Retina (tissue), 1 donor: ENCODE measurements around the gene NEO1.

Source experiments
- DNase-seq: peaks from one replicate; pipeline ENCODE4 v3.0.0-alpha.2; 2016

NEO1 gene

DNA sequence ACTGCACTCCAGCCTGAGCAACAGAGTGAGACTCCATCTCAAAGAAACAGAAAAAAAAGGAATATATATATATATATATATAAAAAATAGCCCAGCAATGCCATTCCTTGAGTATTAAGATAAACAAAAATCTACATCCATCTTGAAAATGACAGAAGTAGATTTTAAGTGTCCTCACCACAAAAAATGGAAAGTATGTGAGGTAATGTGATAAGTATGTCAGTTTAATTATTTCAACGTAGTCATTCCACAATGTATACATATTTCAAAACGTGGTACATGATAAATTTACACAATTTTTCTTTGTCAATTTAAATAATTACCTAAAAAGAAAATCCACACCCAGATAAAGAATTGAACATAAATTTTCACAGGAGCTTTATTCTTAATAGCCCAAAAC is 261.6 kb downstream of the NEO1 start:
- DNase-seq = no peak

DNA sequence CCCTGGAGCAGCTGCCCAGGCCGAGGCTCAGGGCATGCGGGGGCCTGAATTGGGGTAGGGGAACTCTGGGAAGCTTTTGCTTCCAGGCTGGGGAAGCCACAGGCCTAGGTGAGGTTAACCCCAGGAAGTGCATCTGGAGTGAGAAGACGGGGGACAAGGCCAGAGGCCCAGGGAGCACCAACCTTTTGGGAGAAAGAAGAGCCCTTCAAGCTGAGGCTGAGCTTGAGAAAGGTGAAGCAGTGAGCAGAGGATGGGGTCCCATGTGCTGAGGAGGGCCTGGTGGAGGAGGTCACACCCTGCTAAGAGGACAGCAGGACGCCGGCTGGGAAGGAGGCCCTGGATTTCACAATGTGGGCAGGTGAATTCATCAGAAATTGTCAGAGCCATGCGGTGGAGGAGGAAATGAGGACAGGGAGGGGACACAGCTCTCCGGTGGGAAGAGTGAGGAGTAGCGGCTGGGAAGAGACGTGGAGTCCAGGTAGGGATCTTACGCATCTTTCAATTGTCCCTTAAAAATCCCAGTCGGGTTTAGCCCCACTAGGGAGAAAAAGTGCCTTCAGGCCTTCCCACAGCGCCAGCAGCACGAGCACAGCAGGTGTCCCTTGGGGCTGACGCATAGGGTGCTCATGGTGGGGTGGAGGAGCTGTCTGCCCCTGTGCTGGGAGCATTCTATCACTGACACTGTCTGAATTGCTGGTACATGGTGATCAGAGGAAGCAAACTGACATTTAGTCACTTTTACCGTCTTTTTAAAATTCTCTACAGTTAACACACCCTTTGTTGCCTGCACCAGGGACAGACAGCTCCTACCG is 265.6 kb downstream of the NEO1 start:
- peak; percentile 35 for DNase-seq

DNA sequence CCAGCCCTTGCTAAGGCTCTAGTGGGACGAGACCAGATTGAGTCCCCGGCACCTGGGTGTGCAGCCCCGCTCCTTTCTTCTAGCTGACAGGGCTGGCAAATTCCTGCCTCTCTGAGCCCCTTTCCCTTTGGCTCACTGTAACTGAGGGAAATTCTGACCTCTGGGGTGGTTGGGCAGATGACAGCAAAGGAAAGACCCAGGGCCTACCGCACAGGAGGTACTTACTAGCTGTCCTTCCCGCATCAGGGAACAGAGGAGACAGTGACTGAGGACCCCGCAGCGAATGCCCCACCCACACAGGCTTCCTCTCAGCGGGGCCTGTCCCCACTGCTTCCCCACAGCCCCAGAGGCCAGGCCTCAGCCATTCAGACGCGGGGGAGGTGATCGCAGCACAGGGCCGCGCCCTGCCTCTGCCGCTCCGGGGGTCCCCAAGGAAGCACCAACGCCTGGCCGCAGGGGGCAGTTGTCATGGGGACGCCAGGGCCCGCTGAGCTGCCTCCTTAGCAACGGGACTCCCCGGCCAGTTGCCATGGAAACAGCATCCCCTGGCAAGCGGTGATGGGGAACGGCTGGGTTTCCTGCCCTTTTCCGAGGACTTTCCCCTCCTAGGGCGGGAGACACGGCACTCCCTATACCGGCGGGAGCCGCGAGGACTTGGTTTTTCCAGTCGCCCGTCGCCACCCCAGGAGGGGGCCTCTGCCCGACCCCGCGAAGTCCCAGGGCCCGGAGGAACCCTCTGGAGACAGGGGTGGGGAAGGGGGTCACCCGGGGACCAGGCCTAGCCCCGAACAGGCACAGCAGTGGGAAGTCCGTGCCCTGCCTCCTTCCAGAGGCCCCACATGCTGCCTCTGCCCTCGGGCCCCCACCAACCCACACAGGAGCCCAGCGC is 266.4 kb downstream of the NEO1 start:
- DNase-seq = peak; percentile 85

DNA sequence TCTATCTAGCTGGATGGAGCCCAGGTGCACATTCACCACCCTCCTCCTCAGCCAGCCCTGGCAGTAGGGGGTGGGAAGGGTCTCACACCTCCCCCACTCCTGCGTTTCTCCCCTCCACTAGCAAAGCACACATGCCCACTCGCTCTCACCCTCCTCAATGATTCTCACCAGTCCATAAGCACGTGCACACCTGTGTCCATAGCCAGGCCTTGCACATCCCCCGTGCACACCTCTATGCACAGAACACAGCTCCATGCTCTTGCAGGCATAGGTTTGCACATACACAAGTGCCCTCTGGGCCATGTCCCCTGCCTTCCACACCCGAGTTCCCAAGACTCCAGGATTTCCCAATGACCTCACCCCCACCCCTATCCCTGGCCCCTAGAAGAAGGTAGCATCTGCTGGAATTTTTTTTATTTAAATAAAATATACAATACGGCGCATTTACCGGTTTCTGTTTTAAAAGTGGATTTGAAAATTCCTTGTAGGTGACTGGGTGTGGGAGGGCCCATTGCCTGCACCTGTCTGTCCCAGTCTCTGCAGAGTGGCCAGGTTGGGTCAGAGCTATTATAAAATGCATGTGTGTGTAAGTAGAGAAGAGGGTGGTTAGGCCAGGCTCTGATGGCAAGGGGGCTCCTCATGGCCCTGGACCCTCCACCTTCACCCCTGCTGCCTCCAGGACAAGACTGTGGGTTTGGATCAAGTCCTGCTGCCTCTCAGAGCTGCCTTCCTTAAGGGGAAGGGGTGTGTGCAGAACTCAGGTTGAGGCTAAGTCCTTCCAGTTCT is 267.4 kb downstream of the NEO1 start:
- DNase-seq = no peak

DNA sequence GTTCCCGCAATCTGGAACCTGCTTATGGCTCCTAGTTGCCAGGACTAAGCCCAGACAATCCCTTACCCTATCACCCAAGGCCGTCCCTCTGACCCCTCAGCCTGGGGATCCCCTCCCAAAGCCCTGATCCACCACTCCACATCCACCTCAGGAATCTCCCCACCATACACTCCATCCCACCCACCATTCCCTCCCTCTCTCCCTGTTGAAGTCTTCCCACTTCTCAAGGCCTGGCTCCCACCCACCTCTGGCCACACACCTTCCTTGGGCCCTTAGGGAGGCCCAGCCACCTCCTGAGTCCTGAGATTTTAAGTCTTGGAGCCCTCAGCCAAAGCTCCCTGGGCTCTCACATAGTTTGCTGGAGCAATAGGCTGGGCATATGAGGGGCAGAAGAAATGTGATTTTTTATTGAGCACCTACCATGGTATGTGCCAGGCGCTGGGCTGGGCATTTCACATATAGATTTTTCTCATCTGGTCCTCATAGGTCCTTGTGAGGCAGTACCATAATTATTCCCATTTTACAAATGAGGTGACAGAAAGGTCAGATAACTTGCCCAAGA is 268.4 kb downstream of the NEO1 start:
- no peak for DNase-seq

DNA sequence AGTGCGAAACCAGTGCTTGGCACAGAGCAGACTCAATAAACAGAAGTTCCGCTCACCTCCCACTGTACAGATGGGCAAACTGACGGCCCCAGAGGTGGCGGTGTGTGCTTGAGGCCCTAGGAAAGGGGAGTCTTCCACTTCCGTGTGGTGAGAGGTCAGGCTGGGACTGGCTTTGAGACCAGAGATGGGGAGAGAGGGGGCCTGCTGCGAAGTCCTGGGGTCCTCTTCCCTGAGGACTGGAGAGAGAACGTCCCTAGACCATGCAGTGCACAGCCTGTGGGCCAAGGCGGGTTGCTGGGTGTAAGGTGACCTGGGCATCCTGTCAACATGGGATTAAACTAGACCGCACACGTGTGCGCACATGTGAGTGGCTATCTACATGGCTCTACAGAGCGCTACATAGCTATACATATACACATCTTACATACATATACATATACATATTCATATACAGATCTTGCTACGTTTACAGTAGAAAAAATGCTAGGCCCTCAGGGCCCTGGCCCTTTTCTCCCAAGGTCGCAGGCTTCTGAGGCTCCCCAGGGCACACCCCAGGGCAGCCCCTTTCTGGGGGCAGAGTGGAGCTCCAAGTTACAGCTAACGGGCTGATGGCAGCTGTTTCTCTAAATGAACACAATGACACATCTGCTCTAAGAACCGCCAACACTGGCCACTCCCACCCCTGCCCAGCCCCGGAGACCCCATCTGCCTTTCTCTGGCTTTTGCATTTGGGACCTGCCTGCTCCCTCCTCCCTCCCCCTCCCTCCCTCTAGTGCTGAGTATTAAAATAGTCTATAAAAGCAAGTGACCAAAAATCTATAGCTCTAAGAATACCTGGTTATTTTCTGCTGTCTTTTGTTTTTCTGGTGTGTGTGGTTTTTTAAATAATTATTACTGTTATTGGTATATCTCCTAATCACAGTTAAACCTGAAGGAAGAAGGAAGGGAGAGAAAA is 269.5 kb downstream of the NEO1 start:
- peak; percentile 36 for DNase-seq

DNA sequence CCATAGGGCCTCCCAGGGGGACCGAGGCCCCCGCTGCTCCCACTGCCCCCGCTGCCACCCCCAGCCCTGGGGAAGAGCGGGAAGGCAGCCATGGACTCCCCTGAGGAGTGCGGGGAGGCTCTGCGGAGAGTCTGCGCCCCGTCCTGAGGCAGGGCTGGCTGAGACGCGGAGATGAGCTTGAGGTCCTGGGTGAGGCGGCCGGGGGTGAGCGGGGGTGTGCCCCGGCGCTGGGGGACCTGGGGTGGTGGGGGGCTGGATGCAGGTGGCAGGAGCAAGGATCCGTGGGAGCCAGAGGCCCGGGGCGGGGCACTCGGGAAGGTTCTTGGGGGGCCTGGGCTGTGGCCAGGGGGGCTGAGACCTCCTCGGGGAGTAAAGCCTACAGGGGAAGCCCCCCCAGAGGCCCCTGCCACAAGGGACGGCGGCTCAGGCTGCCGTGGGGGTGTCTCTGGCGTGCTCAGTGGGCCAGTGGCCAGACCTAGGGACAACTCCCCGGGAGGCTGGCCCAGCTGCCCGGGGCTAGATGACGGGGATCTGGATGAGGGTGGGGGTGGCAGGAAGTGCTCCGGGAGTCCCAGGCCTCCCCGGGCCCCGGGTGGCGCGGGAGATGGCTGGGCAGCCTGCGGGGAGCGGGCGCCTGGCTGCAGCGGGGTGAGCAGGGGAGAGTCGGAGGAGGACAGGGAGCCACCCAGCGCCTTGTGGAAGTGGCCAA is 270.6 kb downstream of the NEO1 start:
- DNase-seq = no peak

DNA sequence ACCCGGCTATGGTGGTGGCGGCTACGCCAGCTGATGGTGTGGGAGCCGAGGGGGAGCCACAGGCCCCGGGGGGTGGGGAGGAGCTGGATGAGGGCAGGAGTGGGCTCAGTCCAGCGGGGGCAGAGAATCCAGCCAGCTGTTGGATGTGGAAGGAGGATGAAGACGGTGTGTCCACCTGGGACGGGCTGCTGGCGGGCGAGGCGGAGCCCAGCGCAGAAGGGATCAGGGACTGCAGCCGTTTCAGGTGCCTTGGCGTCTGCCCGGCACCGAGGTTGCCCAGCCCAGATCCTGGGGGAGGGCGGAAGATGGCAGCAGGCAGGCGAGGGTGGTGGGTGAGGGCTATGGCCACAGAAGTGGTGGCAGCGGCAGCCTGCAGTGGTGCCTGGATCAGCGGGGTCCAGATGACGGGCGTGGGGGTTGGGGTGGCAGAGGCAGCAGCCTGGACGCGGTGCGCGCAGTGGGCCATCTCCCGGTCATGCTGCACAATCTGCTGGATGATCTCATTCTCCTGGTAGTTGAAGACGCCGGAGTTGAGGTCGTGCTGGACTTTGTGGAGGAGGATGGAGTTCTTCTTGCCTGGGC is 271.2 kb downstream of the NEO1 start:
- no peak for DNase-seq

DNA sequence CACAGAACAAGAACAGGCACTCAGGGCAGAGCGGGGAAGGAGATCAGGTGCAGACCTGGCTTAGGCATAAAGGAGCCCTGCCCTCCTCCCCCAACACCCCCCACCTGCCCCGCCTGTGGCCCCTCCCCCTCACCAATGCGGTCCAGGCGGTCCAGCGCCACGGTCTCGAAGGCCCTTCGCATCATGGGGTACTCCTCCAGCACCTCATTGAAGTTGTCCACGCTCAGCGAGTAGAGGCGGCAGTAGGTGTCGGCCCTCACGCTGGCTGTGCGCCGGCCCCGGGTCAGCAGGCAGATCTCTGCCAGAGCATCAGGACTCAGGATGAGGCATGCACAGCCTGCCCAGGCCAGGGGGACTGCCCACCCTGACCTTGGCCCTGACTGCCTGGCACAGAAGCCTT is 271.7 kb downstream of the NEO1 start:
- no peak for DNase-seq

DNA sequence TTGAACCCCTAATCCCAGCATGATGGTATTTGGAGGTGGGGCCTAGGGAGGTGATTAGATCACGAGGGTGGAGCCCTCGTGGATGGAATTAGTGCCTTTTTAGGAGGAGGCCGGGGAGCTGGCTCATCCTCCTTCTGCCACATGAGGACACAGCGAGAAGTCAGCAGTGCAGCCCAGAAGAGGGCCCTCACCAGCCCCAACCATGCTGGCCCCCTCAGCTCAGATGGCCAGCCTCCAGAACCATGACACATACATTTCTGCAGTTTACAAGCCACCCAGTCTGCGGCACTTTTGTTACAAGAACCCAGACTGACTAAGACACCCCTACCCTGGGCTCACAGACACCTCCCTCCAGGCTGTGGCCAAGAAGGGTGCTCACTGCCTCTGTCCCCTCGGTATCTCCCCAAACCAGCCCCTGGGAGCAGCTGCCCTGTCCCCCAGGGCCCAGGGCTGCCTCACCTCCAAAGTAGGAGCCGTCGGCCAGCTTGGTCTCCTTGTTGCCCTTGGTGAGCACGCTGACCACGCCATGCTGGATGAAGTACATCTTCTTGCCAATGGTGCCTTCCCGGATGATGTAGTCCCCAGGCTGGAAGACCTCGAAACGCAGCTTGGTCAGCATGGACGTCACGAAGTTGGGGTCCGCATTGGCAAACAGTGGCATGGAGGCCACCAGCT is 272.4 kb downstream of the NEO1 start:
- DNase-seq = no peak

DNA sequence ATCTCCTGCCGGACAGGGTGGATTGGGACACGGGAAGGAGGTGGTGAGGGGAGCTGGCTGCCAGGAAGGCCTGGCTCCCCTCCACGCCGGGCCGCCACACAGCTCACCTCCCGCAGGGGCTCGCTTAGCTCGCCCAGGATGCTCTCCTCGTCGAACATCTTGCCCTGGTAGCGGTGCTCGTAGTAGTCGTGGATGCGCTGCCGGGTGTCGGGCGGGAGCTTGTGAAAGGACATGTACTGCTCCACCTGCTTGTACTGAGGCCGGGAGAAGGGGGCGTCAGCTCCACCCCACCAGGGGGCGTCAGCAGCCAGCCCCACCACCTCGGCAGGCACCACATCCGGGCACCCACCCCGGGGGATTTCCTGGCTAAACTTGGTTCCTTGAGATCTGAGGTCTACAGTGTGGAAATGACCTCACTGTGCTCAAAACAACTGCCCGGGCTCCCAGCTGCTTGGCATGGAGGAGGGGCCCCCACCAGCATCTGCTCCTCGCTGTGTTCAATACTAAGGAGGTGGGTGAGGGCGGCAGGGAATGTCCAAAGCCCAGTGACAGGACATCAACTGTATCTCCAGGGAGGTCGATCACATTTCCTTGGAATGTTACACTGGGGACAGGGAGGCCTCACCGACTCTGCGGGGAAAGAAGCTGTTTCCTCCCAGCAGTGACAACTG is 273.1 kb downstream of the NEO1 start:
- no peak for DNase-seq

DNA sequence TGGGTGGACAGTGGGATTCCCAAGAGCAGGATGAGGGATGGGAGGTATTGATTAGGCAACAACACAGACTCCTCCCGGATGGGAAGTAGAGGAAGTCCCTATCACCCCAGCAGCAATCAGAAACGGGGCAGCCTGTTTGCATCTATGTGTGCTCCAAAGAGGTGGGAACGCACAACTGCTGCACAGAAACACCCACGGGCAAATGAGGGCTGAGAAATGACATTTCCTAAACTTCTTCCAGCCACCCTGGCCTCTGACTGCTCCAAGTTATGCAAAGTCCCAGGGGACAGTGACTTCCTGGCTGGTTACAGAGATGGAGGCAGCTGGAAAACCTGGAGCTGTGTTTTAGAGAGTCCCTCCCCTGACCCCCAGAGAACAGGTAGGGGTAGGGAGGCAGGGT is 273.9 kb downstream of the NEO1 start:
- no peak for DNase-seq

DNA sequence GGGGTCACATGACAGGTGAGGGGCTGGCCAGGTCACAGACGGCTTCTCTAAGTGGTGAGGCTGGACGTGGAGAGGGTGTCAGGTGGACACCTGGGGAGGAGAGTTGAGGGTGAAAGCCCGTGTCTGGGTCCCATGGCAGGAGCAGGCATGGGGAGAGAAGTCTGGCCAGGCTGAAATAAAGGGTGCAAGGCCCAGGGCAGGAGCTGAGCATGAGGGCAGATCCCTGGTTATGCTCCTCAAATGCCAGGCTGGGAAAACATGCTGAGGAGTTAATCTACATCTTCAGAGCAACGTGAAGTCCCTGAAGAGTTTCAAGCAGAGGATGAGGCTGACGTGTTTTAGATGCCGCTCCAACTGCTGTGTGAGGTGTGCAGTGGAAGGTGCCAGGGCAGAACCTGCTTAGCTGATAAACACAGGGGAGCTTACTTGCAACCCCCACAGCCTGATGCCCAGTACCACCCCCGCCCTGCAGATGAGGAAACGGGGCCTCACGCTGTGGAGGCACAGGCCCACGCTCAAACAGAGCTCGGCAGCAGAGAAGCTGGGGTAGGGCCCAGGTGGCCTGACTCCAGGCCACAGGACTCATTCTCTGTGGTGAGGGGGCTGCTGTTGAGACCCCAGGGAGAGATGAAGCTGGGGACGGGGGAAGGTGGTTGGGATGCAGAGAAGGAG is 276.0 kb downstream of the NEO1 start:
- no peak for DNase-seq

DNA sequence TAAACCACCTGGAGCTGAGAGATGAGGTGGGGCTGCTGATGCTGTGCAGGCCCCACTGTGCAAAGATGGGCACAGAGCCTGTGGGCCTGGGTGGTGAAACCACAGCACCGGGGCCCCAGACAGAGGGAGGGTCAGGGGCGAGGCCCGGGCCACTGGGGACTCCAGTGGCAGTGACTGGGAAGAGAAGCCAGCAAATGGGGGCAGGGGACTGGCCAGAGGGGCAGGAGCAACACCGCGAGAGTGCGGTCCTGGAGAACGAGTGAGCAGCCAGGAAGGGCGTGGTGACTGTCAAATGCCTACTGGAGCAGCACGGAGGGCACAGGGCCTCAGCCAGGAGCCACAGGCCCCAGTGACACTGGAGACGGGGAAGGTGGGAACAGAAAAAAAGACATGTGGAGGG is 276.7 kb downstream of the NEO1 start:
- no peak for DNase-seq

DNA sequence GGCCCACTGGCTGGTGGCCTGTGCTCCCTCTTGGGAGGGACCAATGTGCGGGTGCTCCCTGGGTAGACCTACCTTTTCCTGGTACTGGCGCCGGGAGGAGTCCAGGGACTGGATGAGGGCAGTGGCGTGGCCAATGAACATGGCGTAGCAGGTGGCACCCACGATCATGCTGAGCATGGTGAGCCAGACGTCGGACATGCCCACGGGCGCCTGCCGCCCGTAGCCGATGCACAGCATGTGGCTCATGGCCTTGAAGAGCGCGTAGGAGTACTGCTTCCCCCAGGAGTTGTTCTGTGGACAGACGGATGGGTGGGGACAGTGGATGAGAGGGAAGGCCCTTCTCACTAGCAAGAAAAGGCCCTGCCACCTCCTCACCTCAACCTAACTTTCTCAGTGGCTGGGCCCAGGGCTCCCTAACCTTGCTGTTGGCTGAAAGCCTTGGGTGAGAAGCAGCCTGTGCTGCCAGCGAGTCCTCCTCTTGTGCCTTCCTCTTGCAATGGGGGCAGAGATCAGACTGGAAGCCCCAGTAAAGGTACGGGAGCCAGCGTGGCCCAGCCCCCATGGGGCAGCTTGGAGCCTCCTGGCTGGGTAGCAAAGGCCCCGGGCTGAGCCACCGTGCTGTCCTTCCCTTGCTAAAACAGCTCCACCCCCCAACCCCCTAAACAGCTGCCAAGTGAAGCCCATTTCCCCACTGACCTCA is 277.4 kb downstream of the NEO1 start:
- DNase-seq = no peak

DNA sequence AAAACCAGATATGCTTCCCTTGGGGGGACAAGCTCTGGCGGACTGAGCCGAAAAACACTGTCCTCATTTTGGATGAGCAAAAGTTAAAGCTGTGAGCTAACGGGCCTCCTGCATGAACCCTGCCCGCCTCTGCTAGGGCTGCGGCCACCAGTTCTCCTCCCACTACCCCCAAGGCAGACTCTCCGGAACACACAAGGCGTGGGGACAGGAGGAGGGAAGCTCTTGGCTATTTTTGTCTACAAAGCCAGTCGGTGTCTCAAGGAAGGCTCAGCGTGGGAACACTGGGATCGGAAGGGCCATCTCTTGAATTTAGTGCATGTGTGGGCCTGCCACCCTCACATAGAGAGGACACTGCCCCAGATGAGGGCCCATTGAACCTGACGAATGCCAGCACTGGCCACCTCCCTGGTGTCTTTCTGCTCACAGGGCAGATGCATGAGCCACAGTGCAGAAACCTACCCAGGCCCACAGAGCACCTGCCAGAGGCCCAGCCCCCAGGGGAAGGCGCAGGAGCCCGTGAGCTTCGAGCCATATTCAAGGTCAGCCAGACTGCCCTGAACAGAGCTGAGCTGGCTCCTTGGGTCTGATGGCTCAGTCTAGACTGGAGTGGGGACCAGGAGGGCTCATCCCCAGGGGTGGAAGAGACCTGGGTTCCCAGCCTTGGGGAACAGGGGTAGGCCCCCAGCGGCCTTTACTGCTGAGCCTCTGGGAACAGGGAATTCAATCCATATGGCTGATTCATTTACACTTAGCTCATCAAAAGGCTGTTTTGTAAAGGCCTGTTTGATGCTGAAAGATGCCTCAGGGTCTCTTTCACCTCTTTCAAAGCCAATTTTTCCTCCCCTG is 278.2 kb downstream of the NEO1 start:
- DNase-seq = no peak

DNA sequence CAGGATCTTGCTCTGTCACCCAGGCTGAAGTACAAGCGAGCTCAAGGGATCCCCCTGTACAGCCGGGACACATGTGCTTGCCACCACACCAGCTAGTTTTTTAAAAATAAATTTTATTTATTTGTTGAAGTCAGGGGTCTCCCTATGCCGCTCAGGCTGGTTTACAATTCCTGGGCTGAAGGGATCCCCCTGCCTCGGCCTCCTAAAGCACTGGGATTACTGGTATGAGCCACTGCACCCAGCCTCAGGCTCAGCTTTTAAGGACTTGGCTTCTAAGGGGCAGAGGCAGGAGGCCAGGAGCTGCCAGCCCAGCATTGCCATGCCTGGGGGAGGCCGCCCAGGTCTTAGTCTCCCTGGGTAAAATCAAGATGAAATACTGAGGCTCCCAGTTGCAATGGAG is 279.2 kb downstream of the NEO1 start:
- no peak for DNase-seq
